B cell (primary cell): ENCODE results near the gene VPS8.

Experiments
- EZH2 ChIP-seq: IDR thresholded peaks from 2 replicates; pipeline ENCODE4 v1.6.1; 2012; ENCODE audit warnings: borderline replicate concordance, low read depth, mild to moderate bottlenecking, moderate library complexity, low read length; ENCODE audit not compliant: insufficient read depth, poor library complexity, severe bottlenecking
- TF ChIP-seq, protein P1 (sequence below): fragments of 200-600 bp; IDR thresholded peaks from one replicate; pipeline ENCODE4 v1.8.0; 2022; ENCODE audit warnings: antibody characterized with exemption, mild to moderate bottlenecking

- TF ChIP-seq, protein P1, sequence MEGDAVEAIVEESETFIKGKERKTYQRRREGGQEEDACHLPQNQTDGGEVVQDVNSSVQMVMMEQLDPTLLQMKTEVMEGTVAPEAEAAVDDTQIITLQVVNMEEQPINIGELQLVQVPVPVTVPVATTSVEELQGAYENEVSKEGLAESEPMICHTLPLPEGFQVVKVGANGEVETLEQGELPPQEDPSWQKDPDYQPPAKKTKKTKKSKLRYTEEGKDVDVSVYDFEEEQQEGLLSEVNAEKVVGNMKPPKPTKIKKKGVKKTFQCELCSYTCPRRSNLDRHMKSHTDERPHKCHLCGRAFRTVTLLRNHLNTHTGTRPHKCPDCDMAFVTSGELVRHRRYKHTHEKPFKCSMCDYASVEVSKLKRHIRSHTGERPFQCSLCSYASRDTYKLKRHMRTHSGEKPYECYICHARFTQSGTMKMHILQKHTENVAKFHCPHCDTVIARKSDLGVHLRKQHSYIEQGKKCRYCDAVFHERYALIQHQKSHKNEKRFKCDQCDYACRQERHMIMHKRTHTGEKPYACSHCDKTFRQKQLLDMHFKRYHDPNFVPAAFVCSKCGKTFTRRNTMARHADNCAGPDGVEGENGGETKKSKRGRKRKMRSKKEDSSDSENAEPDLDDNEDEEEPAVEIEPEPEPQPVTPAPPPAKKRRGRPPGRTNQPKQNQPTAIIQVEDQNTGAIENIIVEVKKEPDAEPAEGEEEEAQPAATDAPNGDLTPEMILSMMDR, result no peak
- no peak for TF ChIP-seq EZH2
Observed at GRCh38 chr3:184765047-184765729, 46.8 kb upstream of the VPS8 start.
